ENCODE data around the gene PLD5.

DNA sequence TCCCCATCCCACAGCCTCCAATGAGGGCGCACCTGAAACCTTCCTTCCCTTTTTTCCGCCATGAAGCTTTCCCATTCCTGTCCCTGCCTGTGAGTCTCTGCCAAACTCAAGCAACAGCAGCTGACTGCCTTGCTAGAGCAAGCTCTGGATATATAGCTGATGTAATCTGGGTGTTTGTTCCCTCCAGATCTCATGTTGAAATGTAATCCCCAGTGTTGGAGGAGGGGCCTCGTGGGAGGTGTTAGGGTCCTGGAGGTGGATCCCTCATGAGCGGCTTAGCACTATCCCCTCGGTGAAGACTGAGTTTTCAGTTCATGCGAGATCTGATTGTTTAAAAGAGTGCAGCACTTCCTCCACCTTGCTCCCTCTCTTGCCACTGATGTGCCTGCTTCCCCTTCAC lies 321.2 kb downstream of the PLD5 start:
- TF ChIP-seq, protein P1, sequence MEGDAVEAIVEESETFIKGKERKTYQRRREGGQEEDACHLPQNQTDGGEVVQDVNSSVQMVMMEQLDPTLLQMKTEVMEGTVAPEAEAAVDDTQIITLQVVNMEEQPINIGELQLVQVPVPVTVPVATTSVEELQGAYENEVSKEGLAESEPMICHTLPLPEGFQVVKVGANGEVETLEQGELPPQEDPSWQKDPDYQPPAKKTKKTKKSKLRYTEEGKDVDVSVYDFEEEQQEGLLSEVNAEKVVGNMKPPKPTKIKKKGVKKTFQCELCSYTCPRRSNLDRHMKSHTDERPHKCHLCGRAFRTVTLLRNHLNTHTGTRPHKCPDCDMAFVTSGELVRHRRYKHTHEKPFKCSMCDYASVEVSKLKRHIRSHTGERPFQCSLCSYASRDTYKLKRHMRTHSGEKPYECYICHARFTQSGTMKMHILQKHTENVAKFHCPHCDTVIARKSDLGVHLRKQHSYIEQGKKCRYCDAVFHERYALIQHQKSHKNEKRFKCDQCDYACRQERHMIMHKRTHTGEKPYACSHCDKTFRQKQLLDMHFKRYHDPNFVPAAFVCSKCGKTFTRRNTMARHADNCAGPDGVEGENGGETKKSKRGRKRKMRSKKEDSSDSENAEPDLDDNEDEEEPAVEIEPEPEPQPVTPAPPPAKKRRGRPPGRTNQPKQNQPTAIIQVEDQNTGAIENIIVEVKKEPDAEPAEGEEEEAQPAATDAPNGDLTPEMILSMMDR (conservative IDR thresholded peaks at IDR 0.05 in 1 of 2, IDR thresholded peaks at IDR 0.05 in 1 of 2; ENCODE audit: extremely low read depth in 1 of 2, insufficient read depth in 1 of 2, low read depth in 1 of 2, low read length in 2 of 2), result no peak
- no peak for TF ChIP-seq EZH2 (IDR thresholded peaks at IDR 0.05; ENCODE audit: borderline replicate concordance, low read length)
